ENCODE measurements around the gene TSEN2.

DNA sequence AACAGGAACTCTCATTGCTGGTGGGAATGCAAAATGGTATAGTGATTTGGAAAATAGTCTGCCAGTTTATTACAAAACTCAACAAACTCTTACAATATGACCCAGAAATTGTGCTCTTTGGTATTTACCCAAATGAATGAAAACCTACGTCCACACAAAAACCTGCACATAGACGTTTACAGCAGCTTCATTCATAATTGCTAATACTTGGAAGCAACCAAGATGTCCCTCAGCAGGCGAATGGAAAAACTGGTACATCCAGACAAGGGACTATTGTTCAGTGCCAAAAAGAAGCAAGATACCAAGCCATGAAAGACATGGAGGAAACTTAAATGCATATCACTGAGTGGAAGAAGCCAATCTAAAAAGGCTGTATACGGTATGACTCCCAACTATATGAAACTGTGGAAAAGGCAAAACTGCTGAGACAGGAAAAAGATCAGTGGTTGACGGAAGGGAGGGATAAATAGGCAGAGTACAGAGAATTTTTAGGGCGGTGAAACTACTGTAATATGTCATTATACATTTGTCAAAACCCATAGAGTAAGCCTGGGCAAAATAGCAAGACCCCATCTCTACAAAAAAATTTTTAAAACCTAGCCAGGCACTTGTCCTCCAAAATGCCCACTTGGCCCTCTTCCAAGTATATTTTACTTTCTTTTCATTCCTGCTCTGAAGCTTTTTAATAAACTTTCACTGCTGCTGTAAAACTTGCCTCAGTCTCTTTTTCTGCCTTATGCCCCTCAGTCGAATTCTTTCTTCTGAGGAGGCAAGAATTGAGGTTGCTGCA, 65.9 kb downstream of the TSEN2 start:
- TF ChIP-seq, protein P1, sequence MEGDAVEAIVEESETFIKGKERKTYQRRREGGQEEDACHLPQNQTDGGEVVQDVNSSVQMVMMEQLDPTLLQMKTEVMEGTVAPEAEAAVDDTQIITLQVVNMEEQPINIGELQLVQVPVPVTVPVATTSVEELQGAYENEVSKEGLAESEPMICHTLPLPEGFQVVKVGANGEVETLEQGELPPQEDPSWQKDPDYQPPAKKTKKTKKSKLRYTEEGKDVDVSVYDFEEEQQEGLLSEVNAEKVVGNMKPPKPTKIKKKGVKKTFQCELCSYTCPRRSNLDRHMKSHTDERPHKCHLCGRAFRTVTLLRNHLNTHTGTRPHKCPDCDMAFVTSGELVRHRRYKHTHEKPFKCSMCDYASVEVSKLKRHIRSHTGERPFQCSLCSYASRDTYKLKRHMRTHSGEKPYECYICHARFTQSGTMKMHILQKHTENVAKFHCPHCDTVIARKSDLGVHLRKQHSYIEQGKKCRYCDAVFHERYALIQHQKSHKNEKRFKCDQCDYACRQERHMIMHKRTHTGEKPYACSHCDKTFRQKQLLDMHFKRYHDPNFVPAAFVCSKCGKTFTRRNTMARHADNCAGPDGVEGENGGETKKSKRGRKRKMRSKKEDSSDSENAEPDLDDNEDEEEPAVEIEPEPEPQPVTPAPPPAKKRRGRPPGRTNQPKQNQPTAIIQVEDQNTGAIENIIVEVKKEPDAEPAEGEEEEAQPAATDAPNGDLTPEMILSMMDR (conservative IDR thresholded peaks at IDR 0.05; ENCODE audit: low read length): no peak
- no peak for TF ChIP-seq EZH2phosphoT487 (IDR thresholded peaks at IDR 0.05; ENCODE audit: borderline replicate concordance, low read depth, low read length)
